ENCODE measurements around the gene ARHGAP42.

DNA sequence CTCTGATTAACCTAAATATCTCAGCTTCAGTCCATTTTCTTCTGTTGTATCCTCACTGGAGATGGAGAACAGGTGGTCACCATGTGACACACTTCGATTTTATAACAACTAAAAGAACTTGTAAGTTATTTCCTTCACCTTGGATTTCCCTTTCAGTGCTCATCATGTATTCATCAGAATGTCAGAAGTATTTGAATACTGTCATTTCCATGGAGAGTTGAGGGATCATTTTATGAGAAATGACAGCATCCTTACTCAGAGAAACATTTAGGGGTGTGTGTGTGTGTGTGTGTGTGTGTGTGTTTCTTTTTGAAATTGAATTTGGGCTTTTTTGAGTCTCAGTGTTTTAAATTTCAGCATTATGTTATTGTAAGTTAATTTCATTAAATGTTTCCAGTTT lies 205.8 kb downstream of the ARHGAP42 start:
- TF ChIP-seq EZH2phosphoT487 (IDR thresholded peaks at IDR 0.05; ENCODE audit: insufficient read depth, low read depth) (no peak), EZH2 (IDR thresholded peaks at IDR 0.05; ENCODE audit: insufficient read depth, poor library complexity, severe bottlenecking) (no peak)
